HG02885 (cell line): Measurements from ENCODE around the gene SERINC5.
"Not testable (repeated sequence)": the region's sequence is repeated elsewhere in the genome, so short reads cannot be mapped to it uniquely, and the experiment has no call there.

Experiments used
- ATAC-seq: cut with Tn5 transposase; IDR thresholded peaks from one replicate; pipeline ENCODE4 v1.9.1; 2021; ENCODE audit warnings: mild to moderate bottlenecking; ENCODE audit not compliant: unreplicated experiment, poor library complexity

Gene SERINC5

DNA sequence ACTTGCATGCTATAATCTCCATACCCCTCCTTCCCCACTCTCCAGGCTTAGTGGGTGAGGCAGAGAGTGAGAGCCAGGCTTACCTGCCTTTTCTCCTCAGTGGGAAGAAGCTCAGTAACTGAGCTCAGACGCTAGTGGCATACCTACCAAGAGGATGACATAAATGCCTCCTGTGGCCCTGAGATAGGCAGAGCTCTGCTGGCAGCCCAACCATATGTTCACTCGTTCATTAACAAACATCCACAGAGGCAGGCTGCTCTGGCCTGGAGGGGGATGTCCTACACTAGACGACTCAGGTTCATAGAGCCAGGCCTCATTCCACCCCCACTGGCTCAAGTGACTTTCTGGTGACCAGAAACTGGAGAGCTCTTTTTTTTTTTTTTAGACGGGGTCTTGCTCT, 139.4 kb downstream of the SERINC5 start:
- no peak for ATAC-seq

DNA sequence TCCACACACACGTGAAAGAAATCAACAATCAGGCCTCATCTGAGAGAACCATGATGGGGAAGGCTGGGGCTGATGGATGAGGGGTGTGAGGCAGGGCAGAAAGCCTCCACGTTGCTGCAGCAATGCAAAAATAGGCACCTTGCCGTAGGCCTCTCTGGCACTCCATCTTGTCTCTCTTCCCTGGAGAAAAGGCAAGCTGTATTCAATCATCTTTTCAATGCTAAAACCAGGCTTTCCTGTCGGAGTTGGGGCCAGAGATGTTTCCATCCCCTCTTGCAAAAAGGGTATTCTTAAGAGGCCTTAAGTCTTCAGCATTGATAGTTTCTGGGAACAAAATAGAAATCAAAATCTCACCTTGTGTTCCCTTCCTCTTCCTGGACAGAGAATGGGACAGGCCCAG, 139.8 kb downstream of the SERINC5 start:
- ATAC-seq, result no peak

DNA sequence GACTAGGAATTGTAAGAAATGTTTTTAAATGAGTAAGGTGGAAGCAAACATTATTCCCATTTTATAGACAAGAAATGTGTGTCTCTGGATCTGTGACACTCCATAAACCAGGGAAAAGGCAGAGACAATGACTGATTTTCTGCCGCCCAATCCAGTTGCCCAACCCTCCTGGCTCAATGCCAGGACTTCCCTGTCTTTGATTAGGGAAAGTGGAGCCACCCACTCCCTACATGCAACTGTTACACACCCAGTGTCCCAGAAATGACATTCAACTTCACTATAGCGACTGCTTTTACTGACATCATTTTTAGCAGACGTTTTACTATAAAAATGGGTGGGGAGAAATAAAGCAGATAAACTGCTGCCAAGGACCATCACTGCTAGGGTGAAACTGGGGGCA, 141.0 kb downstream of the SERINC5 start:
- ATAC-seq, result no peak

DNA sequence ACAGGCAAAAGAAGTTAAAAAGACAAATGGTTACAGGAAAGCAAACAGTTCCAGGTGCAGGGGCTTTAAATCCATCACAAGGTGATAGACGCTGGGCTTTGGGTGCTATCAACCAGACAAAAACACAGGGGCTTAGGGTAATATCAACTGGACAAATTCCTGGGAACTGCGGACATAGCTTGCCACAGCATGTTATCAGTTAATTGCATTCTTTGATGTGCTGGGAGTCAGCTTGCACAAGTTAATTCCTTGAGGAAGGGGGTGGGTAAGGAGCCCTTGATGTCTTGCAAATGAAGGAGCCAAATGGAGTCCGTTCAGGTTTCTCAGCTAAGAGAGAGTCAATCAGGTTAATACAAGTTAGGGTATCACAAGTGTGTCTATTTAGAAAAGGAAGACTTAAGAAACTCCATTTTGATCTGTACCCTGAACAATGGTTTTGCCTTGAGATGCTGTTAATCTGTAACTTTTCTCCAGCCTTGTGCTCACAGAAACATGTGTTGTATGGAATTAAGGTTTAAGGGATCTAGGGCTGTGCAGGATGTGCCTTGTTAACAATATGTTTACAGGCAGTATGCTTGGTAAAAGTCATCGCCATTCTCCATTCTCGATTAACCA, 144.4 kb downstream of the SERINC5 start:
- not testable (repeated sequence) for ATAC-seq

DNA sequence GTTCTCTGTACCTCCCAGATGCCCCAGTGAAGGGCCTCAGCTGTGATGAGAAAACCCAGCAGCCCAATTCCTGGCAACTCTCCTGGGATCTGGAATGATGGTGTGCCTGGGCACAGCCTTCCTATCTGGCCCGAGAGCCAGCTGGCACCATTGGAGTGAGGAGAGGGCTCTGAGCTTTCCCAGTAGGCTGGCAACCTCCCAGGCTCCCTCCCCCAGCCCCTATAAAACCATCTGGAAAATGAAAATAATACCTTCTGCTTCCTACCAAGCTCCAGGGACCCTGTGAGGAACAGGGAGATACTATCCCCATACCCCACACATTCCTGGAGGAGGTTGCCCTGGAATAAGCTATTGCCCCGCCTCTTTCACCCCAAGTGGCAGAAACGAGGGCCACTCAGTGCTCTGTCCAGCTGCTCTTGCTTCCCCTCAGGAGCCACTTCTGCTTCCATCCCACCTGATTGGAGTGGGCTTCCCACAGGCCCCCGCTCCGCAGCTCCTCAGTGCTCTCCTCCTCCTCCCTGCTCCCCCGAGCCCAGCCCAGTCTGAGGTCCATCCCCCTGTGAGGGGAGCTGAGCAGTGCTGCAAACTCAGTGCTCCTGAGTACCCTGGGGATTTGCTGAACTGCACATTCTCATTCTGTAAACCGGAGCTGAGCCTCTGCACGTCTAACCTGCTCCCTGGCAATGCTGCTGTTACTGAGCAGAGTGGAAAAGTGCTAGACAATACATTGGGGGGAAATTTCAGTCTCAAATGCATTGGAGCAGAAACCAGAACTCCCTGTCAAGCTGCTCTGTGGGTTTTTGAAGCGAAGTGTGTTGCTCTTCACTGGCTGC, 146.0 kb downstream of the SERINC5 start:
- no peak for ATAC-seq

DNA sequence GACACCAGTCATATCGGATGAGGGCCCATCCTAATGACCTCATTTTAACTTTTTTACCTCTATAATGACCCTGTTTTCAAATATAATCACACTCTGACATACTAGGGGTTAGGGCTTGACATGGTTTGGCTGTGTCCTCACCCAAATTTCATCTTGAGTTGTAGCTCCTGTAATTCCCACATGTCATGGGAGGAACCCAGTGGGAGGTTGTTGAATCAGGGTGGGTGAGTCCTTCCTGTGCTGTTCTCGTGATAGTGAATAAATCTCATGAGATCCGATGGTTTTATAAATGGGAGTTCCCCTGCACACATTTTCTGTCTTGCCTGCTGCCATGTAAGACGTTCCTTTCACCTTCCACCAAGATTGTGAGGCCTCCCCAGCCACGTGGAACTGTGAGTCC, 148.9 kb downstream of the SERINC5 start:
- ATAC-seq, result no peak

DNA sequence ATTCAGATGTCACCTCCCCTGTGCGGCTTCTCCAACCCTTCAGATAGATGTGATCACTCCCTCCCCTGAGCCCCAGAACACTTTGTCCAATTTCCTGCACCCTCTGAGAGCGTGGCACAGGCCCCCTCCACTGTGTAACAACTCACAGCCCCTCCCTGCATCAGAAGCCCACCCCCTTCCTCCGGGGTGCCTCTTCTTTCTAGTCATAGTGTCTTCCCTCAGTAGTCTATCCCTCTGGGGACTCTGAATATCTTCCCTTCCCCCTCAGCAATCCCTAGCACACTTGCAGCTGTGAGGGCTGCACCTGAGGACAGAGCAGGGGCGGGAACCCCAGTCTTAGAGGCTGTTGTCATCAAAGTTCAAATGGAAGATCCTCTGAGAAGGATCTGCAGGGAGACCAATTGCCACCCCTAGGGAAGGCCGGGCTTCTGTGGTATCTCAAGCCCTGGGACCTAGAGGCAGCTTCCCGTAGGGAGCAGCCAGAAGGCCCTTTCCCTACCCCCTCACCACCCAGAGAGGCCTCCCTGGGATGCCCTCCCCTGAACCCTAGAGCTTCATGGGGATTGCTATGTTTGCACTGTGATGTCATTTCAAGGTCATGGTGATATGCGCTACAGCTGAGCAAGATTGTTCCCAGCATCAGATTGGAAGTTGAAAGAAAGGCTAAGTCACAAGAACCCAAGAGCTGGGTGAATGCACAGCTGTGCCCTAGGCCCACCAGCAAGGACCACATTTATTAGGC, 150.0 kb downstream of the SERINC5 start:
- ATAC-seq, result no peak

DNA sequence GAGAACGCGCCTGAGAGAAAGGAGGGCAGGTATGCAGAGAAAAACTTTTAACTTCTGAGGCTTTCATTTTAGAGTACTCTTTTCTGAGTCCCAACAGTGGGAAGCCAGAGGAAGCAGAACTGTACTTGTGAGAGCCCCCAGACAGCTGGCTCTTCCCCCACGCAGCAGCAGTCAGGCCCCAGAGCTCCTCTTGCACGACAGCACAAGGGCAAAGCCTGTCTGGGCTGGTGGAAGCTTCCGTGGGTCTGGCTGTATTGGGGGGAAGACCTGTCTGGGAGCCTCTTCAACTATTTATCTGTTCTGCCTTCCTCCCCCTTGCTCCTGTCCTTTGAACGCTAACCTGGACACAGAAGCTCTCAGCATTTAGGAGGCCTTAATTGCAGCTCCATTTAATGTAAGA, 152.5 kb downstream of the SERINC5 start:
- ATAC-seq, result no peak

DNA sequence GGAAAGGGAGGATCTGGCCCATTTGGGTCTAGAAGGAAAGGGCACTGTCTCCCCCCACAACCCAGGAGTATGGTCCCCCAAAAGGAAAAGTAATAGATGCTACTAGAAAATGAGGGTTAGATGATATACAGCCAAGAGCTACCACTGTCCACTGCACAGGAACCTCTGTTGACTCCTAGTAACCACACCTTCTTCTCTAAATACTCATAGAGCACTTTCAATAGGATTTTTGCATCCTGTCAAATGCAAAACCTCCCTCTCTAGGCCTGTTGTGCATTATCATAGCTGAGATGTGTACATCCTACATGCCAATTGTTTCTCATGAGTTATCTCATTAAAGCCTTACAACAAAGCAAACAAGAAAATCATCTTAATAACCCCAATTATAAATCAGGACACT, 153.9 kb downstream of the SERINC5 start:
- ATAC-seq, result no peak

DNA sequence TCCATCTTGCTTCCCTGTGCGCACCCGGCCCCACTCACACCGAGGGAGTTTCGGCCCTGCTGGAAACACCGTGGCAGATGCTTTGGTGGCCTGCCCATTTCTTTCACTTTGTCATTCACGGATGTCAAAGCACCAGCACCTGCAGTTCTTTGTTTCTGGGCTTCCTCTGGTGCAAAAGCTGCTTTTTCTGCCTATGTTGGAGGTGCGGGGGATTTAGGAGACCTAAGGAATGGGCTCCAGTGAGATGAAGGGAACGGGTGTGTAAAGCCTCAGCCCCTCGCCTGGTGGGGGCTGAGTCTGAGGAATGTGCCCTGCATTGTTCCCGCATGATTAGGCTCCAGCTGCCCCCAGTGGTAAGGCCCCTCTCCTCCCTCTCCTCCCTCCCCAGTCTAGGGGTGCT, 158.4 kb downstream of the SERINC5 start:
- no peak for ATAC-seq

DNA sequence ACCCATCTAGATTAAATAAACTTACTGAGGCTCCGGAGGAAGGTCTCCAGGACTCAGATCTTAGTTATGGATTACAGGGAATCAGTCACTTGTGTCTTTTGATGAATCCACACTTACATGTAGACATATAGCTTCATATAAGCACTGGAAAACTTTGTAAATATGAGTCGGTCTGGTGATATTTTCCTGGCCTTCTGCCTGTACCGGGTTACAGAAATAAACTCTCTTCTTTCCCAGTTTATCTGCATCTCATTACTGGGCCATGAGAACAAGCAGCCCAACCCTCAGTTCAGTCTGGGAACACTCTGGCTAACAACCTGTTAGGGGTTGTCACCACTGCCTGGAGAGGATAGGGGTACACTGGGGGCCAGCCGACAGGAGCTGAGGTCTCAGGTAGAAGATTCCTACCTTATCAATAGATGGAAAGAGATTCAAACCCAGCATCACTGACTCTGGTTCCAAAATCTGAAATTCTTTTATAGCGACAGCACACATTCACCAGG, 161.6 kb downstream of the SERINC5 start:
- no peak for ATAC-seq

DNA sequence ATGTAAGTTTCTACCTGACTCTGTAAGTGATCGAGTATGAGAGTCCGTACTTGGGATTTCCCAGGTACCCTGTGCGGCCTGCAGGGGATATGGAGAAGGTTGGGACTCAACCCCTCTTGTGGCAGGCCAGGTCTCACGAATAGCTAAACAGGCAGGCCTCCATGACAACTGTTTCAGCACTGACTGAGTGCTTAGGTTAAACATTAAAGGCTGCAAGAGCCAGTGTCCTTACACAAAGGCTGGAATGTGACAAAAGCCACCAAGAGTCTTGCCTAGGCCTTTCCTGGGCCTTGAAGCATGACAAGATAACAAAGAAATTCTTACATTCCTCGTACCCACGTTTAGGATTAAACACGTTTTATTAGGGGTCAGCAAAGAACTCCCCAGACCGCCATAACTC, 162.1 kb downstream of the SERINC5 start:
- ATAC-seq, result no peak

DNA sequence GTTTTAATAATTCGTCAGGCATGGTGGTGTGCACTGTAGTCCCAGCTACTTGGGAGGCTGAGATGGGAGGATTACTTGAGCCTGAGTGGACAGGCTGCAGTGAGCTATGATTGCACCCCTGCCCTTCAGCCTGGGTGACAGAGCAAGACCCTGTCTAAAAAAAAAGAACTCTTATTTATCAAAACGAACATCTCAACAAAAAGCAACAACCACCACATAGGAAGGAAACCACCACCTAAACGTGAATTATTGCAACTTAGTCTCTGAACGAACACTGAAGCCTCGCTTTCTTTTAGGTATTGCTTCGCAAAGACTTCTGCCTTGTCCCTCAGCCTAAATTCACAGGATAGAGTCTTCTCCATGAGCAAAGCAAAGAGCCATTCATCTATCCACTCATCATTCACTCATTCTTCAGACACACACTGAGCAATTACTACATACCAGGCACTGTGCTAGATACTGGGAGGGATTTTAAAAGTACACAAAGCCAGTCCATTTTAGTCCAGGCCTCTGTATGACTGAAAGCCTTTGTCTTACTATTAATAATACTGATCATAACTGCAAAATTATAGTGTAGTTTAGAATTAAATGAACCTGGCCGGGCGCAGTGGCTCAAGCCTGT, 163.3 kb downstream of the SERINC5 start:
- no peak for ATAC-seq

DNA sequence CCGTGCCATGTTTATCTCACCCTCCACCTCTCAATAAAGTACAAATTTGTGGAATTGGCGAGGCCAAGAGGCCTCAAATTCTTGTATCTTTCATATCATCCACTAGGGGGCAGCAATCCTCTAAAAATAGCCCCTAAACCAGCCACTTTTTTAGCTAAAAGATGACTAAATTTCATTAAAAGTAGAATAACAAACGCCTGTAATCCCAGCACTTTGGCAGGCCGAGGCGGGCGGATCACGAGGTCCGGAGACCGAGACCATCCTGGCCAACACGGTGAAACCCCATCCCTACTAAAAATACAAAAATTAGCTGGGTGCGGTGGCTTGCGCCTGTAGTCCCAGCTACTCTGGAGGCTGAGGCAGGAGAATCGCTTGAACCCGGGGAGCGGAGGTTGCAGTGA, 164.1 kb downstream of the SERINC5 start:
- not testable (repeated sequence) for ATAC-seq

DNA sequence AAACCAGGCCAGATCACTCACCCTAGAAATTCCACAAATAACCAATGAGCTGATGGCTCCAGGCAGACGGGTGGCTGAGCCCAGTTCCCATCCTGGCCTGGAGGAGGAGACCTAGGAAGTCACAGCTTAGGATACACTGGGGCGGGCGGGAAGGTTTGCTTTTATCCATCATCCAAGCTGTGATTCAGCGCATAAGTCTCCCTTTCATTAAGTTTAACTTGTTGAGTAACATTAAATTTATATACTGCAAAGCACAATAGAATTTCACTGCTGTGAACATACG, 165.0 kb downstream of the SERINC5 start:
- ATAC-seq, result no peak

DNA sequence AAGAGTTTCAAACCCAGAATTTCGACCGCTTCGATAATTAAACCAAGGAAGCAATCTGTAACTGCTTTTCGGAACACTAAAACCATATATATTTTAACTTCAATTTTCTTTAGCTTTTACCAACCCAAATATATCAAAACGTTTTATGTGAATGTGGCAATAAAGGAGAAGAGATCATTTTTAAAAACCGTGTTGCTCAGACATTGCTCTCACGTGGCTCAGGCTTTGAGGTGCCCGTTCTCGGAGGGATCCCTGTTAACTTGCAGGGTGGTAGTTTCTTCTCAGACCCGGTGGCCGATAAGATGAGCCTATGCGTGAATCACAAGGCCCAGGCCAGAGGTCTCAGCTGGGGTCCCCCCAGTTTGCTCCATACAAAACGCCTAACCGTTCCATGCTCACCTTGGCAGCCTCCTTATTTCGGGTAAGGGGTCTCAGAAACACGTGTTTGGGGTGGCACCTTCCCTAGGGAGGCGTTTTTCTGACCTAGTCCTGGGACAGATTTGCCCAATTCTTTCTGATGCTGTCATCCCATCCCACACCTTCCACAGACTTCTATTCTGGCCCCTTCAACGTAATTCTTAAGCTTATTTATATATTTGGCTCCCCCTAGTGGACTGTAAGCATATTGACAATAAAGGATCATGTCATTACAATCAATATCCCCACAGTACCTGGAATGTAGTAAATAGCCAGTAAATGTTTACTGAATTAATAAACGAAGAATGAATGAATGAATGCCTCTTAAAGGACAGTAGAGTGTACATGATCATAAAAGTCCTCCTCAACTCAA, 172.6 kb downstream of the SERINC5 start:
- ATAC-seq, result no peak

DNA sequence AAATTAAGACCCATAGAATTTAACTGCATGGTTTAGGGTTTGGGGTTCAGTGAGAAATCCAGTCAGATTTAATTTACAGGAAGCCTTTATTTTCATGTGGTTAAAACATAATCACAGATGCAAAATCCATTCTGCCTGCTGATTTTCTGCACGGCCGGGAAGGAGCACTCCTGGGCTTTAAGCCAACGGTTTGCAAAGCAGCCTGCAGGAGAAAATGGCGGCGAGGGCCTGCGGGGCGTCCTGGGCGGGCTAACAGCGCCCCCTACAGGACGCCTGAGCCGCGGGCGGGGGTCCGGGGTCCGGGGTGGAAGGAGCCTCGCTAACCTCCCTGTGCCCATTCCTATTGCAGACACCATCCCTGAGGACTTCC, 173.1 kb downstream of the SERINC5 start:
- ATAC-seq, result no peak

DNA sequence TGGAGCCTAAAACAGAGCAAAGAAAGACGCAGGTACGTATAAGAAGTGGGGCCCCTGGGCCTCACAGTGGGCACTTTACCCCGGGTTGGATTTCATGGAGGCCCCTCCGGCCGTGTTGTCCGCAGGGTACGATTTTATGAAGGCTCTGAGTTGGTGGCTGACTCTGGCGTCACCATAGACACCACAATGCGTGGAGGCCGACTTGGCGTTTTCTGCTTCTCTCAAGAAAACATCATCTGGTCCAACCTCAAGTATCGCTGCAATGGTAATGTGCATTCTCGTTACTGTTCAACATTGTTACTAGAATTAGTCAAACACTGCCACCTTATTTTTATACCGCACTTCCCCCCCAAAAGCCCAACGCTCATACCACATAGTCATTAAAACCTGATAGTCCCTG, 173.6 kb downstream of the SERINC5 start:
- no peak for ATAC-seq

DNA sequence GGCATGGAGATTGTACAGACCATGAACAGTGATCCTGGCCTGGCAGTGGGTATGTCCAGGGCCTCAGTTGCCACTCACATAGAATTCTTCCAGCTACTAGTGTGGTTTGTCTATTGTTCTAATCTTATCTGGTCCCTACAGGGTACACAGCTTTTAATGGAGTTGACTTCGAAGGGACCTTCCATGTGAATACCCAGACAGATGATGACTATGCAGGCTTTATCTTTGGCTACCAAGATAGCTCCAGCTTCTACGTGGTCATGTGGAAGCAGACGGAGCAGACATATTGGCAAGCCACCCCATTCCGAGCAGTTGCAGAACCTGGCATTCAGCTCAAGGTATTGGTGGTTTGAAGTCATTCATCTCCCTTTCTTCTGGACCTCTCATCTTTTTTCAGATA, 176.9 kb downstream of the SERINC5 start:
- ATAC-seq, result no peak

DNA sequence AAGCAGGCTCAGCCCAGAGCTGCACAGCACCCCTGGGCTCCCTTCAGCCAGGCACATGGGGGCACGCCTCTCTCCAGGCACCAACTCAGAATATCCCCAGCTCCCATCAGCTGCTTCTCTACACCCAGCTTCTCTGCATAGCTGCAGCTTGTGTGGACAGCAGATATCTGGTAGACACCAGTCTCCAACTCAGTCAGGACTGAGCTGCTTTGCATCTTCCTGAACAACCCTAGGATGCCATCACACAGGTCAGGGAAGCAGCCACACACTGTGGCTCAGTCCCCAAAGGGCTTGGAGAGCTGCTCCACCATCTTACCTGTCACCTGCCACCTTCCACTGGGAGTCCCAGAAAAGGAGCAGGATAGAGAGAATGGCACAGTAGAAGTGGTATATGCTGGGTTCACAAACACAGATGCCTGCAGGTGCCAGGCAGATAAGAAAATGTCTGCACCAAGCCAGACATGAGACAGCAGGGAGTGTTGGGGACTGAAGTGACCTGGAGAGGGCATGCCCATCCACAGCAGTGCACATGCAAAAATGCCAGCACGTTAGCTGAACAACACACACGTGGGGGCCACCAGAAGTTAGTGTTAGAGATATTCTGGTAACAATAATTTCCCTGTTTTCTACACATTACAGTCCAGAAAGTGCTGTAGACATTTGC, 178.7 kb downstream of the SERINC5 start:
- ATAC-seq, result no peak
